Right lobe of liver (tissue), 4 donors: ENCODE results near the gene ULBP1.

Experiments
- POLR2A ChIP-seq: fragments of 450-650 bp; IDR thresholded peaks from one replicate; pipeline ENCODE4 v1.6.1; 2017; ENCODE audit warnings: antibody characterized with exemption, mild to moderate bottlenecking
- TF ChIP-seq, protein P1 (sequence below), 4 donors: fragments of 200-600 bp in 3 of 4; fragments of 450-650 bp in 1 of 4; IDR thresholded peaks; one replicate each; pipeline versions ENCODE4 v1.5.1 to v1.8.0; 2016 to 2022; ENCODE audit warnings: antibody characterized with exemption in 4 of 4, mild to moderate bottlenecking in 2 of 4
- donor health status: DM: no; HTN: no; CAD: no.
- donor health status: DM: no; HTN: no; CAD: no.
- donor health status: DM: no; HTN: yes; CAD: no.

DNA sequence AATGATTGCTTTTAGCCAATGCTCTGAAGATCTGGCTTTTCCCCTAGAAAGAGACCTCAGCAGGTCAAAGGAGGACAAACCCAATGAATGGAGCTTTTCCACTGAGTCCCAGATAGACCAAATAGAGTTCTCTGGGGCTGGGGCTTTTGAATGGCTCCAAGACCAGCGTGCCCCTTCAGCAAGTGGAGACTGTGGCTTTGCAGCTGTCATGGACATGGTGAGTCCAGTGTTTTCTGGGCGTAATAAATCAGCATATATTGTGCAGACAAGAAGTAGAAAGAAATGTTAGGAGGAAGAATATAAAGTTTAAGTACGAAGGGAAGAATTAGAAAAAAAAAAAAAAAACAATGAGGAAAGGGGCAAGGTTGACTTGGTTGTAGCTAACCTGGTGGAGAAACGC, 28.1 kb downstream of the ULBP1 start:
- TF ChIP-seq, protein P1, sequence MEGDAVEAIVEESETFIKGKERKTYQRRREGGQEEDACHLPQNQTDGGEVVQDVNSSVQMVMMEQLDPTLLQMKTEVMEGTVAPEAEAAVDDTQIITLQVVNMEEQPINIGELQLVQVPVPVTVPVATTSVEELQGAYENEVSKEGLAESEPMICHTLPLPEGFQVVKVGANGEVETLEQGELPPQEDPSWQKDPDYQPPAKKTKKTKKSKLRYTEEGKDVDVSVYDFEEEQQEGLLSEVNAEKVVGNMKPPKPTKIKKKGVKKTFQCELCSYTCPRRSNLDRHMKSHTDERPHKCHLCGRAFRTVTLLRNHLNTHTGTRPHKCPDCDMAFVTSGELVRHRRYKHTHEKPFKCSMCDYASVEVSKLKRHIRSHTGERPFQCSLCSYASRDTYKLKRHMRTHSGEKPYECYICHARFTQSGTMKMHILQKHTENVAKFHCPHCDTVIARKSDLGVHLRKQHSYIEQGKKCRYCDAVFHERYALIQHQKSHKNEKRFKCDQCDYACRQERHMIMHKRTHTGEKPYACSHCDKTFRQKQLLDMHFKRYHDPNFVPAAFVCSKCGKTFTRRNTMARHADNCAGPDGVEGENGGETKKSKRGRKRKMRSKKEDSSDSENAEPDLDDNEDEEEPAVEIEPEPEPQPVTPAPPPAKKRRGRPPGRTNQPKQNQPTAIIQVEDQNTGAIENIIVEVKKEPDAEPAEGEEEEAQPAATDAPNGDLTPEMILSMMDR (IDR thresholded peaks at IDR 0.05) = no peak
- TF ChIP-seq POLR2A = no peak
